CD4-positive, CD25-positive, alpha-beta regulatory T cell (primary cell): Measurements from ENCODE around the gene PRKD2. TPM values are rescaled to one million over a fixed set of nuclear protein-coding genes. Genes with fewer than 3 reads are reported as not detected.
"Not testable (repeated sequence)": the region's sequence is repeated elsewhere in the genome, so short reads cannot be mapped to it uniquely, and the experiment has no call there.

Experiments
- ATAC-seq, 2 donors: fragments of 150-1000 bp; cut with Tn5 transposase; one replicate each; pipeline ENCODE4 v1.10.0; 2021; ENCODE audit warnings: low read depth in 2 of 2, moderate number of reproducible peaks in 2 of 2, moderate library complexity in 1 of 2
- DNase-seq, 3 donors: peaks; one replicate each; pipeline versions ENCODE4 v3.0.0 to v3.0.0-alpha.2; 2012 to 2022; ENCODE audit warnings: mixed read lengths in 1 of 3
- H3K27ac ChIP-seq: one replicate; pipeline ENCODE4 v1.7.0; 2013; ENCODE audit warnings: mild to moderate bottlenecking, low read length; ENCODE audit not compliant: insufficient read depth, poor library complexity, severe bottlenecking
- H3K27me3 ChIP-seq: one replicate; pipeline ENCODE4 v1.7.0; 2013; ENCODE audit warnings: low read length; ENCODE audit not compliant: control insufficient read depth, insufficient read depth
- H3K36me3 ChIP-seq: one replicate; pipeline ENCODE4 v1.7.0; 2013; ENCODE audit warnings: mild to moderate bottlenecking, low read length, moderate library complexity; ENCODE audit not compliant: control insufficient read depth, insufficient read depth
- H3K4me1 ChIP-seq: 2 replicates; pipeline ENCODE4 v1.7.0; 2013; ENCODE audit warnings: mild to moderate bottlenecking, low read length; ENCODE audit not compliant: insufficient read depth, control insufficient read depth, poor library complexity, severe bottlenecking
- H3K4me3 ChIP-seq: one replicate; pipeline ENCODE4 v1.7.0; 2013; ENCODE audit warnings: low read depth, mild to moderate bottlenecking, low read length, moderate library complexity
- H3K9me3 ChIP-seq, 2 experiments: 1 replicate in 1 of 2; 2 replicates in 1 of 2; pipeline ENCODE4 v1.7.0; 2013; ENCODE audit warnings: low read length in 2 of 2, mild to moderate bottlenecking in 1 of 2, moderate library complexity in 1 of 2; ENCODE audit not compliant: control insufficient read depth in 2 of 2
- H3K27ac Mint-ChIP-seq, 3 donors: one replicate each; pipeline ENCODE4 v1.8.0; 2020 to 2022; ENCODE audit warnings: mild to moderate bottlenecking in 3 of 3, mixed read lengths in 3 of 3, moderate library complexity in 2 of 3
- H3K27me3 Mint-ChIP-seq: one replicate; pipeline ENCODE4 v1.8.0; 2022; ENCODE audit warnings: mild to moderate bottlenecking, mixed read lengths
- H3K36me3 Mint-ChIP-seq: one replicate; pipeline ENCODE4 v1.8.0; 2020; ENCODE audit warnings: mixed read lengths
- H3K4me1 Mint-ChIP-seq, 4 donors: one replicate each; pipeline ENCODE4 v1.8.0; 2020 to 2022; ENCODE audit warnings: mixed read lengths in 4 of 4, mild to moderate bottlenecking in 1 of 4
- H3K4me3 Mint-ChIP-seq, 4 donors: one replicate each; pipeline ENCODE4 v1.8.0; 2020 to 2022; ENCODE audit warnings: mild to moderate bottlenecking in 4 of 4, mixed read lengths in 4 of 4, moderate library complexity in 3 of 4
- H3K9me3 Mint-ChIP-seq, 7 donors: one replicate each; pipeline ENCODE4 v1.8.0; 2020 to 2022; ENCODE audit warnings: mixed read lengths in 7 of 7, mild to moderate bottlenecking in 3 of 7, moderate library complexity in 2 of 7
- polyA plus RNA-seq, 4 donors: library from polyadenylated mRNA; unstranded; fragments of 300-500 nt; fragmentation: Illumina TruSeq; gene quantifications; one replicate each; pipeline ENCODE4 v1.2.3, GENCODE V29; 2021
- total RNA-seq: library from RNA; stranded (reverse); gene quantifications from one replicate; pipeline ENCODE4 v1.2.3, GENCODE V29; 2022

PRKD2 gene
- total RNA-seq = 171 TPM
- polyA plus RNA-seq = 10 to 100 TPM; 37.0 to 54.5 (median 44.7) TPM

DNA sequence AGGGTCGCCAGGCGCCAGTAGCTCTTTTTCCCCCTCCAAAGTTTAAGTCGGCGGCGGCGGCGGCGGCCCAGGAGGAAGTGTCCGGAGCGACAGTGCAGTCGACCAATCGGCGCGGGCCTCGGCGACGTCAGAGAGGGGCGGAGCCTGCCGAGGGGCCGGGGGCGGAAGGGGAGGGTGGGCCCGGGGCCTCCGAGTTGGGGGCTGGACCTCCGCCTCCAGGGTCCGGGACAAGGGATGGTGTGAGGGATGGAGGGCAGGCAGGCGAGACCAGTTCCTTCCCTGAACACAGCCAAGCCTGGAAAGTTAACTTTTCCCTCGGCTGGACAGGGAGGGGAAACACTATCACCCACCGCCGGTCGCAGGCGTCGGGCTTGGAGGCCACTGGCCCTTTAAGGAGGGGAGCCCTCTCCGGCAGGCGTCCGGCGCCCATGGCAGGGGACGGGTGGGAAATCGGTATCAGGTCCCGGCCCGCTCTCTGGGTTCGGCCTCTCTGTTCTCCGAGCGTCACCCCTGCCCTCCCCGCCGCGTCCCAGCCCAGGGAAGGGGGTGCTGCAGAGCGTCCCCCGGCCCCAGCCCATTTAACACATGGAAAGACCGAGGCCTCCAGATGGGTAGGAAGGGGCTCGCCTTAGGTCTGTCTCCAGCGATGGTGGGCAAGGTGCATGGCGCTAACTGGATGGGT is at the start of gene PRKD2:
Gene PRKD2 (minus strand): TSS at position 81 of the 682 bp plus-strand sequence. CDS start 744 bp downstream, outside the sequence.
- Histone ChIP-seq H3K9me3 (no peaks in the 10 kb centered on the region), H3K27ac (peak within 1 kb of the TSS; percentile 92), H3K4me1 (peaks cover 63% of the 10 kb centered on the region), H3K27me3 (no peaks in the 10 kb centered on the region), H3K4me3 (peak within 1 kb of the TSS; percentile 87), H3K36me3 (peaks cover 14% of the 10 kb centered on the region)
- peak within 1 kb of the TSS; percentile 95 to 100 (median 96) for H3K4me3 Mint-ChIP-seq
- DNase-seq = peak; percentile 84 to 87 (median 85)
- peaks cover 4 to 65% (median 32%) of the 10 kb centered on the region in 4 donors for H3K4me1 Mint-ChIP-seq
- peak; percentile 53 to 54 for ATAC-seq
- H3K36me3 Mint-ChIP-seq = peaks cover 8% of the 10 kb centered on the region
- no peaks in the 10 kb centered on the region for H3K27me3 Mint-ChIP-seq
- no peaks in the 10 kb centered on the region for H3K9me3 Mint-ChIP-seq
- H3K27ac Mint-ChIP-seq = peak within 1 kb of the TSS; percentile 97 to 99 (median 98)

DNA sequence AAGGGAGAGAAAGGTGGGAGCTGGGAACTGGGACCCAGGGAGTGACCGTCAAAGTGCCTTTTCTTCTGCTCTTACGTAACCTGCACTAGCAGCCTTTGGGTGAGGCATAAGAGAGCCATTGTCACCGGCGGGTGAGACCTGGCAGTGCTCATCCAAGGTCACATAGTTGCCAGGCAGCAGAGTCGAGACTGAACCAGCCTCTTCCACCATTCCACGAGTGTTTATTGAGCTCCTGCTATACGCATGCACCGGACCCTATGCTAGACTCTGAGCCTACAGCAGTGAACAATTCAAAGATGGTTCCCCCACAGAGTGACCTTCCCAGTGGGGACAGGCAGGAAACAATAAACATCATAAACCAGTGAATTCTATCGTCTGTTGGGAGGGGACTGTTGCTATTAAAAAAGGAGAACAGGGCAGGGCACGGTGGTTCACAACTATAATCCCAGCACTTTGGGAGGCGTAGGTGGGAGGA is 47.9 kb upstream of the PRKD2 start:
- H3K36me3 Mint-ChIP-seq = peaks cover 4% of the 10 kb centered on the region
- Histone ChIP-seq H3K4me1 (peaks cover 3% of the 10 kb centered on the region), H3K9me3 (no peaks in the 10 kb centered on the region), H3K36me3 (no peaks in the 10 kb centered on the region), H3K4me3 (no peak overlapping the region), H3K27ac (no peak overlapping the region), H3K27me3 (no peaks in the 10 kb centered on the region)
- H3K27ac Mint-ChIP-seq = no peak overlapping the region
- DNase-seq (no peak), ATAC-seq (no peak)
- H3K4me1 Mint-ChIP-seq = peaks cover 0 to 4% (median 1%) of the 10 kb centered on the region in 4 donors
- peak overlapping the region in 1 of 4 donors; percentile 21 for H3K4me3 Mint-ChIP-seq
- no peaks in the 10 kb centered on the region for H3K9me3 Mint-ChIP-seq
- no peaks in the 10 kb centered on the region for H3K27me3 Mint-ChIP-seq

DNA sequence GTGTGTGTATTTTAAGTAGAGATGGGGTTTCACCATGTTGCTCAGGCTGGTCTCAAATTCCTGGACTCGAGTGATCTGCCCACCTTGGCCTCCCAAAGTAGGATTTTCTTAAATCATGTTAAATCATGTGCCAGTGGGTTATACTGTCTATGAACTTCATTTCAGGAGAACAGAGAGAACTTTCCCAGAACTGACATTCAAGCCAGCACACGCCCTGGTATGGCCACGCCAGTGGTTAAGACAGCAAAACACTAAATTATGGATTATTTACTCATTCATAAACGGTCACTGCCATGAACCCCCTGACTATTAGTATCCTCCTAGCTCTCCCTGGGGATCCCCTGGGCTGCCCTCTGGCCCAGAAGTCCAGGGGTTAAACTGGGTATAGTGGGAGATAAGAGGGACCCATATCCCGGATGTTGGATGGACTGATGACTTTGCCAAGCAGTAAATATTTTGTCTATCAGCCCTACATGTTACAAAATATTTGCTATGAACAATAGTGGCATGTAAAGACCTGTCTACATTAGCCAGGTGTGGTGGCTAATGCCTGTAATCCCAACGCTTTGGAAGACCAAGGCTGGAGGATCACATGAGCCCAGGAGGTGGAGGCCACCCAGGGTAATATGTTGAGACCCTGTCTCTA is 45.5 kb upstream of the PRKD2 start:
- DNase-seq (no peak), ATAC-seq (no peak)
- Histone ChIP-seq H3K4me3 (no peak overlapping the region), H3K27me3 (no peaks in the 10 kb centered on the region), H3K9me3 (no peaks in the 10 kb centered on the region), H3K36me3 (no peaks in the 10 kb centered on the region), H3K4me1 (peaks cover 3% of the 10 kb centered on the region), H3K27ac (no peak overlapping the region)
- Mint-ChIP-seq H3K4me3 (no peak overlapping the region), H3K36me3 (peaks cover 4% of the 10 kb centered on the region), H3K4me1 (peaks cover 0 to 6% (median 4%) of the 10 kb centered on the region in 4 donors), H3K27me3 (no peaks in the 10 kb centered on the region), H3K9me3 (no peaks in the 10 kb centered on the region), H3K27ac (no peak overlapping the region)

DNA sequence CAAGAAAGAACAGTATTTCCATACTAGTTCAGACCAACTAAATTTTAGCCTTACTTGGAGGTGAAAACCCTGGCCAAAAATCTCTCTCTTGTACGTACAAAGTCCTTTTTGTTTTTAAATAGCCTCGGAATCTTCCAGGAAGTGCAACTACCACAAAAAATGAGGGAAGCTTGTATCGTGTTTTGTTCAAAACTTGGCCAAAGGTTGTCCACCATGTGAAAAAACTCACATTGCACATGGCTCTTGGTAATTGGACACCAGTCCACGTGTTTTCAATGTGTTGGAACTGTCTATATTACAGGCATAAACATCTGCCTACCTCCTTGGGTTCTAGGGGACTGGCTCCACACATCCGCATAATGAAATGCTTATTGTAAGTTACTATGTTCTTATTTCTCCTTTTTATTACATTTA is 44.5 kb upstream of the PRKD2 start:
- Histone ChIP-seq H3K27ac (no peak overlapping the region), H3K9me3 (no peaks in the 10 kb centered on the region), H3K4me3 (no peak overlapping the region), H3K4me1 (no peaks in the 10 kb centered on the region), H3K36me3 (no peaks in the 10 kb centered on the region), H3K27me3 (no peaks in the 10 kb centered on the region)
- no peak overlapping the region for H3K27ac Mint-ChIP-seq
- H3K27me3 Mint-ChIP-seq = no peaks in the 10 kb centered on the region
- H3K9me3 Mint-ChIP-seq = no peaks in the 10 kb centered on the region
- H3K4me3 Mint-ChIP-seq = no peak overlapping the region
- no peaks in the 10 kb centered on the region for H3K36me3 Mint-ChIP-seq
- DNase-seq = no peak
- no peak for ATAC-seq
- H3K4me1 Mint-ChIP-seq = peaks cover 0 to 7% (median 3%) of the 10 kb centered on the region in 4 donors

DNA sequence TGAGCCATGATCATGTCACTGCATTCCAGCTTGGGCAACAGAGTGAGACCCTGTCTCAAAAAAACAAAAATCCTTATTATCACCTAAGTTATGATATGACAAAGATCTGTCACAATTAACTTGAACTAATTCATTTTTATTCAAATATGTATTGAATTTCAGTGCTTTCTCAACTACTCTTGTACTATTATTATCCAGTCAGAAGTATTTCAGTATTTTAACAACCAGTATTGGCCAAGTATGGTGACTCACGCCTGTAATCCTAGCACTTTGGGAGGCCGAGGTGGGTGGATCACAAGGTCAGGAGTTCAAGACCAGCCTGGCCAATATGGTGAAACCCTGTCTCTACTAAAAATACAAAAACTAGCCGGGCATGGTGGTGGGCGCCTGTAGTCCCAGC is 44.0 kb upstream of the PRKD2 start:
- not testable (repeated sequence) for H3K27me3 Mint-ChIP-seq, H3K36me3 ChIP-seq, H3K4me1 ChIP-seq, H3K27me3 ChIP-seq, H3K4me3 ChIP-seq, H3K4me1 Mint-ChIP-seq, H3K4me3 Mint-ChIP-seq, DNase-seq, H3K27ac Mint-ChIP-seq, H3K9me3 Mint-ChIP-seq, H3K27ac ChIP-seq, ATAC-seq, H3K9me3 ChIP-seq, H3K36me3 Mint-ChIP-seq

DNA sequence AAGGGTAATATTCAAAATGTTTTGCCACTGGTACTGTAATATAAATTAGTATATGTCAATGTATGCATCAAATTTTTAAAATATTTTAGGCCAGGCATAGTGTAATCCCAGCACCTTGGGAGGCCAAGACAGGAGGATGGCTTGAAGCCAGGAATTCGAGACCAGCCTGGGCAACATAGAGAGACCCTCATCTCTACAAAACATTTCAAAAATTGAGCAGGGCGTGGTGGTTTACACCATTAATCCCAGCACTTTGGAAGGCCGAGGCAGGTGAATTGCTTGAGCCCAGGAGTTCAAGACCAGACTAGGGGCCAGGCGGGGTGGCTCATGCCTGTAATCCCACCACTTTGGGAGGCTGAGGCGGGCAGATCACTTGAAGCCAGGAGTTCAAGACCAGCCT is 43.4 kb upstream of the PRKD2 start:
- no peak overlapping the region for H3K27ac Mint-ChIP-seq
- no peaks in the 10 kb centered on the region for H3K4me1 ChIP-seq
- no peaks in the 10 kb centered on the region for H3K27me3 Mint-ChIP-seq
- DNase-seq (no peak), ATAC-seq (no peak)
- H3K36me3 Mint-ChIP-seq = no peaks in the 10 kb centered on the region
- H3K27ac ChIP-seq = no peak overlapping the region
- no peak overlapping the region for H3K4me3 Mint-ChIP-seq
- no peaks in the 10 kb centered on the region for H3K9me3 Mint-ChIP-seq
- no peaks in the 10 kb centered on the region for H3K9me3 ChIP-seq
- no peaks in the 10 kb centered on the region for H3K27me3 ChIP-seq
- H3K4me3 ChIP-seq = no peak overlapping the region
- H3K4me1 Mint-ChIP-seq = peaks cover 0 to 7% (median 3%) of the 10 kb centered on the region in 4 donors
- H3K36me3 ChIP-seq = no peaks in the 10 kb centered on the region

DNA sequence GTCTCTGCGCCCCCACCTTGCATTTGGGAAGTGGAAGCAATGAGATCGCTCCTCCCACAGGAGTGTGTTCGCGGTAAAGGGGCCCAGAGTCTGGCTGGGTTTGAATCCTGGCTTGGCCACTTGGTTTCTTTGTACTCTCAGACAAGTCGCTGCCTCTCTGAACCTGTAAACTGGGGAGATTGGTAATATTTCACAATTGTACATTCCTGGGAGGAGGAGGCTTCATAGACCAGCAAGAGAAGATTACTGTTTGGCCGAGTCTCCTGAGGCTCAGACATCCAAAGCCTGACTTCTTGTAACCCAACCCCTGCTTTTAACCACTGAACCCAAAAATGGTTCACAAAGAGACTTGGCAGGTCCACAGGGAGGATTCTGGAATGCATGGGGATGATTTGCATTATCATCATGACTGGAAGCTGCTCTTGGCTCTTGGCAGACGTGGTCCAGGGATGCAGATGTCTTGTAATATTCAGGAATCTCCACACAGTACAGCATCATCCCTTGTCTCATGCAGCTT is 43.0 kb upstream of the PRKD2 start:
- Mint-ChIP-seq H3K27me3 (no peaks in the 10 kb centered on the region), H3K9me3 (no peaks in the 10 kb centered on the region), H3K4me1 (peaks cover 0 to 7% (median 3%) of the 10 kb centered on the region in 4 donors), H3K27ac (no peak overlapping the region), H3K36me3 (no peaks in the 10 kb centered on the region), H3K4me3 (no peak overlapping the region)
- Histone ChIP-seq H3K36me3 (no peaks in the 10 kb centered on the region), H3K27me3 (no peaks in the 10 kb centered on the region), H3K27ac (no peak overlapping the region), H3K4me1 (no peaks in the 10 kb centered on the region), H3K4me3 (no peak overlapping the region), H3K9me3 (no peaks in the 10 kb centered on the region)
- ATAC-seq (no peak), DNase-seq (no peak)
